HuH-7.5 (cell line): ENCODE results near the gene SH2D6.
"Not testable (repeated sequence)": the region's sequence is repeated elsewhere in the genome, so short reads cannot be mapped to it uniquely, and the experiment has no call there.

Experiments used
- DNase-seq: peaks from one replicate; pipeline ENCODE4 v3.0.0; 2011; ENCODE audit warnings: low spot score

SH2D6 gene

GRCh38 chr2:85470850-85471800, 52.6 kb downstream of the SH2D6 start:
- no peak for DNase-seq

GRCh38 chr2:85472261-85472660, 53.7 kb downstream of the SH2D6 start:
- no peak for DNase-seq

GRCh38 chr2:85475799-85476490, 57.4 kb downstream of the SH2D6 start:
- no peak for DNase-seq

- DNase-seq: no peak
Observed at GRCh38 chr2:85476624-85477023, 58.1 kb downstream of the SH2D6 start.

- no peak for DNase-seq
Observed at GRCh38 chr2:85477884-85478283, 59.4 kb downstream of the SH2D6 start.

GRCh38 chr2:85481818-85482777, 63.6 kb downstream of the SH2D6 start:
- no peak for DNase-seq

GRCh38 chr2:85484615-85485014, 66.1 kb downstream of the SH2D6 start:
- not testable (repeated sequence) for DNase-seq

- DNase-seq: no peak
Observed at GRCh38 chr2:85485815-85486214, 67.3 kb downstream of the SH2D6 start.
